Activated B cell treated with CpG ODN at 0.5 μM for 24 hours (primary cell): ENCODE data around the gene RFPL4AL1. TPM values are rescaled to one million over a fixed set of nuclear protein-coding genes. Genes with fewer than 3 reads are reported as not detected.
"Not testable (repeated sequence)": the region's sequence is repeated elsewhere in the genome, so short reads cannot be mapped to it uniquely, and the experiment has no call there.

Experiments
- ATAC-seq: fragments of 200-7000 bp; cut with Tn5 transposase; one replicate; pipeline ENCODE4 v1.10.0; 2021; ENCODE audit warnings: low read depth, mild to moderate bottlenecking, moderate library complexity
- CTCF ChIA-PET: fragments of 350-600 bp; sonication (Branson Sonifier 250); formaldehyde crosslinking; loops from one replicate; lab custom pipeline; 2021; ENCODE audit warnings: antibody characterized with exemption; lab: Charles Lee
- POLR2A ChIA-PET: fragments of 350-600 bp; sonication (Branson Sonifier 250); formaldehyde crosslinking; loops from one replicate; lab custom pipeline; 2021; ENCODE audit warnings: antibody characterized with exemption; lab: Charles Lee
- DNase-seq: peaks from one replicate; pipeline ENCODE4 v3.0.0; 2022
- H3K27ac Mint-ChIP-seq: one replicate; pipeline ENCODE4 v1.8.0; 2020; ENCODE audit warnings: mixed read lengths
- H3K27me3 Mint-ChIP-seq: one replicate; pipeline ENCODE4 v1.8.0; 2021; ENCODE audit warnings: mixed read lengths
- H3K36me3 Mint-ChIP-seq: one replicate; pipeline ENCODE4 v1.8.0; 2021; ENCODE audit warnings: low read depth, mixed read lengths
- H3K4me1 Mint-ChIP-seq: one replicate; pipeline ENCODE4 v1.8.0; 2021; ENCODE audit warnings: mixed read lengths
- H3K4me3 Mint-ChIP-seq: one replicate; pipeline ENCODE4 v1.8.0; 2020; ENCODE audit warnings: mild to moderate bottlenecking, mixed read lengths
- H3K9me3 Mint-ChIP-seq: one replicate; pipeline ENCODE4 v1.8.0; 2020; ENCODE audit warnings: mixed read lengths
- intact Hi-C: fragments of 100-400 bp; cut with micrococcal nuclease; formaldehyde crosslinking; loops from one replicate; pipeline ENCODE4 v1.15.1; 2024
- total RNA-seq: library from RNA; stranded (reverse); gene quantifications from 2 replicates; pipeline ENCODE4 v1.2.3, GENCODE V29; 2022
- TF ChIP-seq, protein P1 (sequence below): fragments of 200-600 bp; IDR thresholded peaks from one replicate; pipeline ENCODE4 v1.8.0; 2022; ENCODE audit warnings: antibody characterized with exemption, mild to moderate bottlenecking

Gene RFPL4AL1
- total RNA-seq: not detected in 2 replicates

DNA sequence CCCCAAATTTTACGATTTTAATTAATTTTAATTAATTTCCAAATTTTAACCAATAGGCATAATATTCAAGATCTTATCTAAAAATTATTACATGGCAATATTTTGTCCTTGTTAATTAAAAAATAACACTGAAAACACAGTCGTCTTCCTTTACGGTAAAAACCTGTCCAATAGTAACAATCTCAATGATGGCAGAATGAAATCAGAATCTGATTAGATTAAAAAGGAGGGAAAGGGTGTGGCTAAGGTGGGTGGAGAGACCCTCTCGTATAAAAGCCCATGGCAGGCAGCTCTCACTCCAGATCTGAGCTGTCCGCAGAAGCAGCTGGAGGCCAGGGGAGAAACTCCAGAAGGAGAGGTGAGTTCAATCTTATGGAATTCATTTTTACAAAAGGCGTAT, at the start of gene RFPL4AL1:
Gene RFPL4AL1, plus strand, starts transcription at position 301 of the 400 bp plus-strand sequence. CDS start 2,687 bp downstream, outside the sequence.
- ATAC-seq, H3K9me3 Mint-ChIP-seq, H3K27ac Mint-ChIP-seq, DNase-seq, H3K4me3 Mint-ChIP-seq, H3K4me1 Mint-ChIP-seq, H3K36me3 Mint-ChIP-seq, CTCF ChIA-PET, intact Hi-C loops, POLR2A ChIA-PET: not testable (repeated sequence)
- peaks cover 23% of the 10 kb centered on the region for H3K27me3 Mint-ChIP-seq

DNA sequence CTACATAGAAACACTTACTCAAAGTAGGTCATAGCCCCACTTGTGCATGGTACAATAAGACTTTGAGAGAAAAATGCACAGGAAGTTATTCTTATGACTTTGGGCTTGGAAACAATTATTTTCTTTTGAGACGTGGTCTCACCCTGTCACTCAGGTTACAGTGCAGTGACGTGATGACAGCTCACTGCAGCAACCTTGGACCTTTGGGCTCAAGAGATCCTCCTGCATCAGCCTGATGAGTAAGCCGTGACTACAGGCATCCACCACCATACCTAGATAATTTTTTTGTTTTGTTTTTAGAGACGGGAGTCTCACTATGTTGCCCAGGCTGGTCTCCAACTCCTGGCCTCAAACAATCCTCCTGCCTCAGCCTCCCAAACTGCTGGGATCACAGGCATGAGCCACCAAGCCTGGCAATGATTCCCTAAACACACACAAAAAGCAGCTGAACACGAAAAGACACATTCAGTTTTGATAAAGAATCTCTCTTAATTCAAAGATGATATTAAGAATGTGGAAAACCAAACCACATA, 48.6 kb upstream of the RFPL4AL1 start:
- ATAC-seq (no peak), DNase-seq (no peak)
- peaks cover 34% of the 10 kb centered on the region for H3K27me3 Mint-ChIP-seq
- TF ChIP-seq, protein P1, sequence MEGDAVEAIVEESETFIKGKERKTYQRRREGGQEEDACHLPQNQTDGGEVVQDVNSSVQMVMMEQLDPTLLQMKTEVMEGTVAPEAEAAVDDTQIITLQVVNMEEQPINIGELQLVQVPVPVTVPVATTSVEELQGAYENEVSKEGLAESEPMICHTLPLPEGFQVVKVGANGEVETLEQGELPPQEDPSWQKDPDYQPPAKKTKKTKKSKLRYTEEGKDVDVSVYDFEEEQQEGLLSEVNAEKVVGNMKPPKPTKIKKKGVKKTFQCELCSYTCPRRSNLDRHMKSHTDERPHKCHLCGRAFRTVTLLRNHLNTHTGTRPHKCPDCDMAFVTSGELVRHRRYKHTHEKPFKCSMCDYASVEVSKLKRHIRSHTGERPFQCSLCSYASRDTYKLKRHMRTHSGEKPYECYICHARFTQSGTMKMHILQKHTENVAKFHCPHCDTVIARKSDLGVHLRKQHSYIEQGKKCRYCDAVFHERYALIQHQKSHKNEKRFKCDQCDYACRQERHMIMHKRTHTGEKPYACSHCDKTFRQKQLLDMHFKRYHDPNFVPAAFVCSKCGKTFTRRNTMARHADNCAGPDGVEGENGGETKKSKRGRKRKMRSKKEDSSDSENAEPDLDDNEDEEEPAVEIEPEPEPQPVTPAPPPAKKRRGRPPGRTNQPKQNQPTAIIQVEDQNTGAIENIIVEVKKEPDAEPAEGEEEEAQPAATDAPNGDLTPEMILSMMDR: no peak
- no peak overlapping the region for H3K4me3 Mint-ChIP-seq
- peaks cover 18% of the 10 kb centered on the region for H3K9me3 Mint-ChIP-seq
- intact Hi-C loops: no loop called here
- POLR2A ChIA-PET: no interaction called here
- H3K36me3 Mint-ChIP-seq: no peaks in the 10 kb centered on the region
- CTCF ChIA-PET: no interaction called here
- H3K4me1 Mint-ChIP-seq: no peaks in the 10 kb centered on the region
- no peak overlapping the region for H3K27ac Mint-ChIP-seq

DNA sequence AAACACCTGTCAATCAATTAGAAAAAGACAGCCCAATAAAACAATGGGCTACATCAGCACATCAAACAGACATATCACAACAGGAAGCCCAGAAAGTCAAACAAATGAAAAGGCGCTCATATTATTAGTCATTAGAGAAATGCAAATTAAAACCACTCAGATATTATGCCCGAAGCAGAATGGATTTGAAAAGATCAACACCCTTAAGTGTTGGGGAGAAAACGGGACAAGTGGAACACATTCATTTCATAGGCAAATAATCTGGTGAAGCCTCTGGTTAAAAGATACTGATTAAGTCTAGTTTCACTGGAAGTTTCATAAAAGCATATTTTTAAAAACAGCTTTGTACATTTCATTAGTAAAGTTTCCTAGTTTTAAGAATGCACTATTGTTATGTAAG, 48.1 kb upstream of the RFPL4AL1 start:
- H3K27ac Mint-ChIP-seq: no peak overlapping the region
- no peak overlapping the region for H3K4me3 Mint-ChIP-seq
- TF ChIP-seq, protein P1: no peak
- no peaks in the 10 kb centered on the region for H3K4me1 Mint-ChIP-seq
- peaks cover 36% of the 10 kb centered on the region for H3K27me3 Mint-ChIP-seq
- DNase-seq: no peak
- H3K9me3 Mint-ChIP-seq: peaks cover 18% of the 10 kb centered on the region
- POLR2A ChIA-PET: no interaction called here
- CTCF ChIA-PET: no interaction called here
- no peak for ATAC-seq
- intact Hi-C loops: no loop called here
- no peaks in the 10 kb centered on the region for H3K36me3 Mint-ChIP-seq

DNA sequence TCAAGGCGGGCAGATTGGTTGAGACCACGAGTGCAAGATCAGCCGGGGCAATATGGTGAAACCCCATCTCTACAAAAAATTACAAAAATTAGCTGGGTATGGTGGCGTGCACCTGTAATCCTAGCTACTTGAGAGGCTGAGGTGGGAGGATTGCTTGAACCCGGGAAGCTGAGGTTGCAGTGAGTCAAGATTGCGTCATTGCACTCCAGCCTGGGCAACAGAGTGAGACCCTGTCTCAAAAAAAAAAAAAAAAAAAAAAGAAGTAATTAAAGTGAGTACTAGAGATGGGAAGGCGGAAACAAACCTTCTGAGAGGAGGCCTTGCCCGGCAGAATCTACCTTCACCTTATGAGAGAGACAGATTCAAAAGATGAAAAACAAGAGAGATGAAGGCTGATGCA, 45.4 kb upstream of the RFPL4AL1 start:
- Mint-ChIP-seq H3K36me3 (no peaks in the 10 kb centered on the region), H3K27ac (no peak overlapping the region), H3K9me3 (peaks cover 18% of the 10 kb centered on the region), H3K4me1 (no peaks in the 10 kb centered on the region), H3K27me3 (peaks cover 28% of the 10 kb centered on the region), H3K4me3 (no peak overlapping the region)
- DNase-seq: no peak
- ChIA-PET CTCF (no interaction called here), POLR2A (no interaction called here)
- intact Hi-C loops: no loop called here
- TF ChIP-seq, protein P1: no peak
- no peak for ATAC-seq

DNA sequence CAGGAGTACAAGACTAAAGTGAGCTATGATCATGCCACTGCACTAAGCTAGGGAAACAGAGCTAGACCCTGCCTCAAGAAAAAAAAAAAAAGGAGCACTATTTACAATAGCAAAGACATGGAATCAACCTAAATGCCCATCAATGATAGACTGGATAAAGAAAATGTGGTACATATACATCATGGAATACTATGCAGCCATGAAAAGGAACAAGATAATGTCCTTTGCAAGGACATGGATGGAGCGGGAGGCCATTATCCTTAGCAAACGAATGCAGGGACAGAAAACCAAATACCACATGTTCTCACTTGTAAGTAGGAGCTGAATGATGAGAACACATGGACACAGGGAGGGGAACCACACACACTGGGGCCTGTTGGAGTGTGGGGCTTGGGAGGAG, 38.5 kb upstream of the RFPL4AL1 start:
- H3K36me3 Mint-ChIP-seq, intact Hi-C loops, H3K4me1 Mint-ChIP-seq, CTCF ChIA-PET, H3K27me3 Mint-ChIP-seq, H3K4me3 Mint-ChIP-seq, H3K27ac Mint-ChIP-seq, DNase-seq, POLR2A ChIA-PET, H3K9me3 Mint-ChIP-seq, ATAC-seq: not testable (repeated sequence)

DNA sequence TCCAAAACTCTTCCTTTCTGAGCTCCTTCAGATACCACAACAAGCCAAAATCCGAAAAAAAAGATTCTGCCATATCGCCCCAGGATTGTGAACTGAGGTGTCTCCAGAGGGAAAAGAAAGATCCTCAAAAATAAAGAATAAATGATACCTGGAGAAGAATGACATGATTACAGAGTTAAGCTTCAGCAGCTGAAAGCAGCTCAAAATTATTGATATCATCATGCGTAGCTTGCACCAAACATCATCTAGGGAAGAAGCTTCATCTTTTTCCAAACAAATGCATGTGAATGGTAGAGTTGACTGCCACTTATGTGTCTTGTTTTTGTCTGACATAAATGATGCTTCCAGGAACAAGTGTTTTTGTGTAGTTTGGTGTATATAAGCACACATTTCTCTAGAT, 30.6 kb upstream of the RFPL4AL1 start, which contains the start of gene NLRP9:
Gene NLRP9, minus strand, starts transcription at position 101 of the 400 bp plus-strand sequence. Its CDS starts 28 bp downstream, at position 73.
- no peak for ATAC-seq
- TF ChIP-seq, protein P1: no peak
- ChIA-PET CTCF (no interaction called here), POLR2A (no interaction called here)
- no peak for DNase-seq
- Mint-ChIP-seq H3K27ac (no peak within 1 kb of the TSS), H3K9me3 (no peaks in the 10 kb centered on the region), H3K27me3 (peaks cover 2% of the 10 kb centered on the region), H3K4me3 (no peak within 1 kb of the TSS), H3K36me3 (no peaks in the 10 kb centered on the region), H3K4me1 (no peaks in the 10 kb centered on the region)
- intact Hi-C loops: no loop called here
